HL-60/S4 treated with phorbol 12-myristate 13-acetate at 8.2 ng/mL for 4 days and 3 days (cell line): ENCODE measurements around the gene SULT1A1.
"Not testable (repeated sequence)": the region's sequence is repeated elsewhere in the genome, so short reads cannot be mapped to it uniquely, and the experiment has no call there.

ENCODE experiments used
- in situ Hi-C: fragments of 300-500 bp; cut with MboI; formaldehyde crosslinking; loops from 2 replicates; pipeline ENCODE4 v1.15.0; 2022; ENCODE audit warnings: low sequenced_read_pairs

Gene SULT1A1

DNA sequence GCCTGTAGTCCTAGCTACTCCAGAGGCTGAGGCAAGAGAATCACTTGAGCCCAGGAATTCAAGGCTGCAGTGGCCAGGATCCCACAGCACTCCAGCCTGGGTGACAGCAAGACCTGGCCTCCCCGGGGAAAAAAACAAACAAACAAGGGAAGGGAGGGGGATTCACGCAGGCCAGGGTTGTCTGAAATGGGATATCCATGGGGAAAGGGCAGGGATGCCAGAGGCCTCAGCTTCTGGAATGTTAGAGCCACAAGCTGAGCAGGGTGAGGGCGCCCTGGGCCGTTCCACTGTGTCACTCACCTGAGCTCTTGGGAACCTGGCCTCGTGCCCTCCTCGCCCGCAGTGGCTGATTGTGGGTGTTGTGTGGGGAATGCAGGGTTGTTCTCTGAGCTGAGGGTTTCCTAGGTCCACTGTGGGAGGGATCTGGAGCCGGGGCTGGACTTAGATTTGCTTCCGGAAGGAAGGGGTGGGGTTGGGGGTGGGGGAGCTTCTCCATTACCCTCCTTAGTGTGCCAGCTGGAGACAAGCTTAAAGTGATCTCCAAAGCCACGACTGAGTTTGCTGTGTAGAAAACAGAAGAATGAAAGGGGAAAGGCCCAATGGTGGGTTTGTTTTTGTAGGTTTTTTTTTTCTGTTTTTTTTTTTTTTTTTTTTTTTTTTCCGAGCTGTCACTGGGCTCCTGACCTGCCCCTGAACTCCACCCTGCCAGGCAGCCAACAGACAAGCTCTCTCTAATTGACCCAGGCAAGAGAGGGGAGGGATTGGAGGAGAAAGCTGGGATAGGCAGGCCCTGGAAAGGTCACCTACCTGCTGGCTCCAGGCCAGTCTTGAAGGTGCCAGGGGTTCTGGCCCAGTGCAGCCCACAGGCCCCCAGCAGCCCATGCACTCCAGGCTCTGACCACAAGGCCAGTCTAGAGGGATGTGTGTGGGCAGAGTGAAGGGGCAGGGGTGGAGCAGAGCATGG lies at the start of gene SULT1A1:
Gene SULT1A1 (minus strand): TSS at position 414 of the 964 bp plus-strand sequence. CDS start 1,189 bp downstream, outside the sequence.
- in situ Hi-C loops, result no loop called here

DNA sequence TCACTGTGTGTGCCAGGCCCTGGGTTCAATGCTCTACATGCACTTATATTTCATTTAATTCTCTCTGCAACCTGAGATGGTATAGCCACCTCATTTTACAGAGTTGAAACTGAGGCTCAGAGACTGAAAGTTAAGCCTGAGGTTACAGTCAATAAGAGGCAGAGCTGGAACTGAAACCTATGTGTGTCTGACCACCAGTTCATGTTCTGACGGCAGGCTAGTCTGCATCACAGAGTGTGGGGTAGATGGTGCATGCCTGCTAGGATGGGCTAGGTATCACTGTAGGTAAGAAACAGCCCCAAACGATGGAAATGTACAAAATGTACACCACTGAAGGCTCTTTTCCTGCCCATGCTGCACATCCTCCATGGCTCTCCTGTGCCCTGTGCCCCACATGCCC lies 30.1 kb upstream of the SULT1A1 start:
- in situ Hi-C loops, result not testable (repeated sequence)

DNA sequence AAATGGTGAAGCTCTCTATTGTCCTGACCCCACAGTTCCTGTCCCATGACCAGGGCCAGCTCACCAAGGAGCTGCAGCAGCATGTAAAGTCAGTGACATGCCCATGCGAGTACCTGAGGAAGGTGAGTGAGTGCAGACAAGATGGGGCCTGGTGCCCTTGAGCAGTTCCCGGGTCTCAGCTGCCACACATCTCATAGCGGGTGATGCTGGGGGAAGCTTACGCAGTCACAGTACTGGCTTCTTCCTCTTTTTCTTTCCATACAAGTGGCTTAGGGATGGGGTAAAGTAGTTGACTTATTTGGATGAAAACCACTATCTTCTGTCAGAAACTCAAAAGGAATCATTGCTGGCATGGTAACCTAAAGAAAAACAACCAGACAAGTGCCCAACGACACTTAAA lies 28.5 kb upstream of the SULT1A1 start:
- in situ Hi-C loops, result not testable (repeated sequence)

DNA sequence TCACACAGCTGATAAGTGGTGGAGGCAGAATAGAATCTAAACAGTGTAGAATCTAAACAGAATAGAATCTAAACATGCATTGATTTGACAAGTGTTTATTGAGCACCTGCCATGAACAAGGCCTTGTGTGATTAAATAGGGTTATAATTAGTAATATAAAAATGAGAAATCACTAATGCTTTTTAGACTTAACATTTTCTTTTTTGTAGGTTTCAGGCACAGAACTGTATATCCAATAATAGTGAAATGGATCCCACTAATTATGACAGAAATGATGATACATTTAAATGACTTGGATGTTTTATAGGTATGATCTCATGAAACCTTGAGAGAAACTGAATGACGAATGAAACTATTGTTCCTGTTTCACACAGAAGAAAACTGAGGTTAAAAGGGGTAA lies 27.9 kb upstream of the SULT1A1 start, which contains the start of gene NPIPB8:
Gene NPIPB8 (plus strand): TSS at position 301 of the 400 bp plus-strand sequence. CDS start 296 bp downstream, outside the sequence.
- in situ Hi-C loops, result not testable (repeated sequence)

DNA sequence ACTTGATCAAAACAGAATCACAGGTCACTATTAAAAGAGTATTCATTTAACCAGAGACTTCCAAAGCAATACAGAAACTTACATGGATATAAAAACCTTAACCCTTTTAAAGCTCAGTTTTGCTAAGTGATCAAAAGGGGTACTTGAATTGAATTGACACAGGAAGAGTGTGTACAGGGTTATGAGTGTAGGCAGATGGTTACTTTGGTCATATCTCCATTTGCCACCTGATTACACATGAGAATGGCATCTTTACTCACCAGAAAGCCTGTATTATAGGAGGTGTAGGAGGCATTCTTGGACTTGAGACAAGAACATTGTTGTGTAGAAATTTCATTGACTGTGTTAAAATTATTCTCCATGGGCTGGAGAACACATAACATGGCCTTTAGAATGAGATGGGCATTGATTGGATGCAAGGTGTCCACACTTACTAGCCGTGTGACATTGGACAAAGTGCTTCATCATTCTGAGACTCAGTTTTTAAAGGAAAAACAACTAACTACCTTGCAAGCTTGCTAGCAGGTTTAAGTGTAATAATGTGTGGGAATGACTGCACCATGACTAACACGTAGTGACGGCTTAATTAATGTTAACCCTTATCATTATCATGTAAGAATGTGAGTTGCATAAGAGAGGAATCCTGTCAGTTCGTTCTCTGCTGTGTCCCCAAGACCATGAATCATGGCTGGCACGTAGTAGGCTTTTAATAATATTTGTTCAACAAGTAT lies 26.4 kb upstream of the SULT1A1 start:
- in situ Hi-C loops, result not testable (repeated sequence)

DNA sequence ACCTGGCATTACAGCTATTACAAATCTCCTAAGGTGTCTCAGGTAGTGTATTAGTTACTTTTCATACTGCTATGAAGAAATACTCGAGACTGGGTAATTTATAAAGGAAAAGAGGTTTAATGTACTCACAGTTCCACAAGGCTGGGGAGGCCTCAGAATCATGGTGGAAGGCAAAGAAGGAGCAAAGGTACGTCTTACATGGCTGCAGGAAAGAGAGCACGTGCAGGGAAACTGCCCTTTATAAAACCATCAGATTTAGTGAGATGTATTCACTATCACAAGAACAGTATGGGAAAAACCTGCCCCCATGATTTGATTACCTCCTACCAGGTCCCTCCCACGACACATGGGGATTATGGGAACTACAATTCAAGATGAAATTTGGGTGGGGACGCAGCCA lies 21.1 kb upstream of the SULT1A1 start:
- in situ Hi-C loops, result not testable (repeated sequence)

DNA sequence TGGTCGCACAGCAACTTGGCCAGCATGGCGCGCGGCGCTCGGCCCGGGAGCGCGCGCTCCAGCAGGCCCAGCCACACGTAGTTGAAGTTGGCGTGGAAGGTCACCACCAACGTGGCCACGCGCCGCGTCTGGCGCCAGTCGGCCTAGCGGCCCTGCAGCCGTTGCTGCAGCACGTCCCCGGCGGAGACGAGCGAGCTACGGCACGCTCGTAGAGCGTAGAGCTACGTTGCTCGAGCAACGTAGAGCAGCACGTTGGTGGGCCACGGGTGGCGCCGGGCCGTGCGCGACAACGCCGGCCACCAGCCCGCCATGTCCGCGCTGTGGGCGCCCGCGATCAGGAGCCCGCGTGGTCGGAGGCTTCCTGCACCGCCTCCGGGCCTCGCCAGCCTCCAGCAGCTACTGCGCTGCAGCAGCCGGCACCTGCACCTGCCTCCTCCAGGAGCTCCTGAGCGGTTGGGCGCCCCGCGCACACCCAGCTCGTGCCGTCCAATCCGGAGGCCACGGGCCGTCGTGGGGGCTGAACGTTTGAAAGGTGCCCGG lies 13.4 kb upstream of the SULT1A1 start:
- in situ Hi-C loops, result no loop called here

DNA sequence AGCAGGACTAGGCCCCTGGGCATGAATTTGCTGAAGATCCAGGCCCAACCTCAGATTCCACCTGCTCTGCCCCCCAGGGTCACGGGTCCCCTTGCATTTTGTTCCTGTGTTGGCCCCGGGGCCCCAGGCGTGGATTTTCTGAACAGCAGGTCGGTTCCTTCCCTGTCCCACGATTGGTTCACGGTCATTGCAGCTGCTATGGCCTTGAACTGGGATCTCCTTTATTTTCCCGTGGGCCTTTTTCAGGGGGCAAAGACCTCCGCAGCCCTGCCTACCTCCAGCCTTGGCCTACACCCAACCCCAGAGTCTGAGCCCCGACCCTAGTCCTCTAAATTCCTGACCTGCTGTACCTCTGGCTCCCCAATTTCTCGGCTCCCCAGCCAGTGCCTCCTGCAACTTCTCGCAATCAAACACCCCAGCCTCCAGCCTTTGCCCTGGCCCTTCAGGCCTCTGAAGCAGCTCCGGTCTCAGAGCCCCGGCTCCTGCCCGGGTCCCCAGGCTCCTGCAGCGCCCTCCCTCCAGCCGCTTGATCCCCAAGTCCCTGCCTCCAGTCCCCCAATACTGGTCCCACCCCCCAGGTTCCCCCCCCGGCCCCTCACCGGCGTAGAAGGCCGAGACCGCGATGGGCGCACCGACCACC lies 12.8 kb upstream of the SULT1A1 start:
- in situ Hi-C loops, result not testable (repeated sequence)

DNA sequence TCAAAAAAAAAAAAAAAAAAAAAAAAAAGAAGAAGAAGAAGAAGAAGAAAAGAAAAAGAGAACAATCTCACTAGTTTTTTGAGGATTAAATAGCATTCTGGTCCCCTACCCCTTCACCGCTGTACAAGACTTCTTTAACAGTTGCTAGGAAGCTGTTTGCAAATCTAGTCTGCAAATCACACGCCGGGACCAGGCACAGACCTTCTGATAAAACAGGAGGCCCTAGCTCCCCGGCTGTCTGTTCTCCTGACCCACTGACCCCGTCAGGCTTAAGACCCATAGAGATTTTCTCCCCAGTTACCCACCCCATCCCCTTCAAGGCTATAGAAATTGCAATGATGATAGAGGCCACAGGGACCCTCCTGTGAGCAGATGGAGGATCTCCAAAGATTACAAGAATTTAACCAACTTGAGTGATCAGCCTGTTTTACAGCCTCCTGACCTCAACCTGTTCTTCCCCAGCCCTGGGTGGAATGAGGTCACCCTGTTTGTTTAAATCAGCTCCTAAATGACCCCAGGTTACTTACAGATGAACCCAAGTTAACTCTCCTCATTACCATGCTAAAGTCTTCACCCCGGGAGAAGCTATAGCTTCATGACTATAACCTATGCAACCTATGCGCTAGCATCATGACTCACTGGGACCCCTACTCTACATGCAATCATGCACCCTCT lies 11.8 kb upstream of the SULT1A1 start:
- in situ Hi-C loops, result no loop called here

DNA sequence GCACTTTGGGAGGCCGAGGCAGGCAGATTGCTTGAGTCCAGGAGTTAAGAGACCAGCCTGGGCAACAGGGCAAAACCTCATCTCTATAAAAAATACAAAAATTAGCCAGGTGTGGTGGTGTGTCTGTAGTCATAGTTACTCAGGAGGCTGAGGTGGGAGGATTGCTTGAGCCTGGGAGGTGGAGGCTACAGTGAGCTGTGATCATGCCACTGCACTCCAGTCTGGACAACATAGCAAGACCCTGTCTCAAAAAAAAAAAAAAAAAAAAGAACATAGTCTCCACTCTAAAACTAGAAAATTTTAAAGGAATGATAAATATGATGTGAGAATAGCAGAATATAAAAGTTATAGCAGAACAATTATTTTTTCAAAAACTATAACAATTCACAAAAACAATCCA lies 10.5 kb upstream of the SULT1A1 start:
- in situ Hi-C loops, result not testable (repeated sequence)

DNA sequence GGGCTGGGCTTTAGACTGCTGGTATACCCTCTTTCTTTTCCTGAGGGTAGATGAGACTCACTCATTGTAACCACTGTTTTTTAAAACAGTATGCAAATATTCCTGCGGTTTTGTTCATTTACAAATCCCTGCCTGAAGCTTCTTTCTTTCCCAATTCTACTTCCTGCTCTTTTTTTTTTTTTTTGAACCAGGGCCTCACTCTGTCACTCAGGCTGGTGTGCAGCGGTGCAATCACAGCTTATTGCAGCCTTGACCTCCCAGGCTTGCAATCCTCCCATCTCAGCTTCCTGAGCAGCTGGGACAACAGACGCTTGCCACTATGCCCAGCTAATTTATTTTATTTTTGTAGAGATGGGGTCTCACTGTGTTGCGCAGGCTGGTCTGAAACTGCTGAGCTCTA lies 8.0 kb upstream of the SULT1A1 start:
- in situ Hi-C loops, result no loop called here

DNA sequence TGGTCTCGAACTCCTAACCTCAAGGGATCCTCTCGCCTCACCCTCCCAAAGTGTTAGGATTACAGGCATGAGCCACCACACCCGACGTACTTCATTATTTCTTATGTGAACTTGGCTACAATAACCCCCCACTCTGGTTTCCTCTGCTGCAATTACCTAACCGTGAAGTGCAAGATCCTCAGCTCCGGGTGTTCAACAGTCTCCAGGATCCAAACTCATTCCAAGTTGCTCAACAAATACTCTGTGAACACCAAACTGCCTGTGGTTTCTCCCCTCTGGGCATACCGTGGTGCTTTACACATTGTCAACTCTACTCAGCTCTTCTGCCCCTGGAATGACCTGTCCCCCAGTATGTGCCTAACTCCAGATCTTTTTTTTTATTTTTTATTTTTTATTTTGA lies 6.8 kb upstream of the SULT1A1 start:
- in situ Hi-C loops, result no loop called here

DNA sequence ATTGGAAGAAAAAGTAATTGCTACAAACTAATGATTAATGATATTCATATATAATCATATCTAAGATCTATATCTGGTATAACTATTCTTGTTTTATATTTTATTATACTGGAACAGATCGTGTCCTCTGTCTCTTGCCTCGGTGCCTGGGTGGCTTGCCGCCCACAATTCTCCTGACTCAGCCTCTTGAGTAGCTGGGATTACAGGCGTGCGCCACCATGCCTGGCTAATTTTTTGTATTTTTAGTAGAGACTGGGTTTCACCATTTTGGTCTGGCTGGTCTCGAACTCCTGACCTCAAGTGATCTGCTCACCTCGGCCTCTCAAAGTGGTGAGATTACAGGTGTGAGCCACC lies 6.4 kb upstream of the SULT1A1 start:
- in situ Hi-C loops, result not testable (repeated sequence)

DNA sequence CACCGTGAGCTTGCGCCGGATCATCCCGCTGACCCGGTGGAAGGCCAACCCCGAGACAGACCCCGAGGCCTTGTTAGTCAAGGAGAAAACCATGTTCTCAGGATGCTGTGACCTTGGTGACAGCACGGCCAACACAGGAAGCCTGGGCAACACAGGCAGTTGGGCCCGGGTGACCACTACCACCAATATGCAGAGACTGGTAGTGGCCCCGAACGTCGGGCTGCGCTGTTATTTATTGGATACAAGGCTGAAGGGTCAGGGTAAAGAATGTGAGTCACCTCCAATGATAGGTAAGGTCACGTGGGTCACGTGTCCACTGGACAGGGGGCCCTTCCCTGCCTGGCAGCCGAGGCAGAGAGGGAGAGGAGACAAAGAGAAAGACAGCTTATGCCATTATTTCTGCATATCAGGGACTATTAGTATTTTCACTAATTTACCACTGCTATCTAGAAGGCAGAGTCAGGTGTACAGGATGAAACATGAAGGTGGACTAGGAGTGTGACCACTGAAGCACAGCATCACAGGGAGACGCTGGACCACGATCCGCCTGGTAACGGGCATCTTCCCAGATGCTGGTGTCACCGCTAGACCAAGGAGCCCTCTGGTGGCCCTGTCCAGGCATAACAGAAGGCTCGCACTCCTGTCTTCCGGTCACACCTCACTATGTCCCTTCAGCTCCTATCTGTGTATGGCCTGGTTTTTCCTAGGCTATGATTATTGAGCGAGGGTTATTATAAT lies 5.8 kb upstream of the SULT1A1 start:
- in situ Hi-C loops, result not testable (repeated sequence)

DNA sequence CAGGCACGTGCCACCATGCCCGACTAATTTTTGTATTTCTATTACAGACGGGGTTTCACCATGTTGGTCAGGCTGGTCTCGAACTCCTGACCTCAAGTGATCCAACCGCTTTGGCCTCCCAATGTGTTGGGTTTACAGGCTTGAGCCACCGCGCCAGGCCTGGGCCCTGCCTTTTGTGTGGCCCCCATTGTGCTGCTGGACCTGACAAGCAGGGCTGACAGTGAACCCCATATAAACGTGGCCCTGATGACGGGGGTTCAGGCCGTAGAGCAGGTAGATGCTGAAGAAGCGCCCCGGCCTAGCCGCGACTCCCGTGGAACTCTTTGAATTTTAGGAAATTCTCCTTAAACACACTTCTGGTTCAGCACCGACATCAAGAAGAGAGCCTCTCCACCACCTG lies 4.7 kb upstream of the SULT1A1 start:
- in situ Hi-C loops, result not testable (repeated sequence)

DNA sequence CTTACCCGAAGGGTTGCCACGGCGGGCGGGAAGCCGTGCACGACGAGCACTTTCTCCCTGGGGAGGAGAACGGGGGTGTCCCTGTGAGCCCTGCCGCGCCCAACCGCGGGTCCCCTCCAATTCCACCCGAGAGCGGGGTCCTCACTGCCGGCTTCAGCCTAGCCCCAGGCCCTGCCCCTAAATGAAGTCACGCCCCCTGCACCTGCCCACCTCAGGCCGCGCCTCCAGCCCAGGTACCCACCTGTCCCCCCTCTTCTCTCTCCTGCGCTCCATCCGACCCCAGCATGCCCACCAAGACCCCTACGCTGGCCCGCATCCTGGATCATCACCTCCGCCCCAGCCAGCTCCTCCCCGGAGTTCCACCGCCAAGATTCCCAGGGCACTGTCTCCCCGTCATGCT lies 4.1 kb upstream of the SULT1A1 start:
- in situ Hi-C loops, result not testable (repeated sequence)

DNA sequence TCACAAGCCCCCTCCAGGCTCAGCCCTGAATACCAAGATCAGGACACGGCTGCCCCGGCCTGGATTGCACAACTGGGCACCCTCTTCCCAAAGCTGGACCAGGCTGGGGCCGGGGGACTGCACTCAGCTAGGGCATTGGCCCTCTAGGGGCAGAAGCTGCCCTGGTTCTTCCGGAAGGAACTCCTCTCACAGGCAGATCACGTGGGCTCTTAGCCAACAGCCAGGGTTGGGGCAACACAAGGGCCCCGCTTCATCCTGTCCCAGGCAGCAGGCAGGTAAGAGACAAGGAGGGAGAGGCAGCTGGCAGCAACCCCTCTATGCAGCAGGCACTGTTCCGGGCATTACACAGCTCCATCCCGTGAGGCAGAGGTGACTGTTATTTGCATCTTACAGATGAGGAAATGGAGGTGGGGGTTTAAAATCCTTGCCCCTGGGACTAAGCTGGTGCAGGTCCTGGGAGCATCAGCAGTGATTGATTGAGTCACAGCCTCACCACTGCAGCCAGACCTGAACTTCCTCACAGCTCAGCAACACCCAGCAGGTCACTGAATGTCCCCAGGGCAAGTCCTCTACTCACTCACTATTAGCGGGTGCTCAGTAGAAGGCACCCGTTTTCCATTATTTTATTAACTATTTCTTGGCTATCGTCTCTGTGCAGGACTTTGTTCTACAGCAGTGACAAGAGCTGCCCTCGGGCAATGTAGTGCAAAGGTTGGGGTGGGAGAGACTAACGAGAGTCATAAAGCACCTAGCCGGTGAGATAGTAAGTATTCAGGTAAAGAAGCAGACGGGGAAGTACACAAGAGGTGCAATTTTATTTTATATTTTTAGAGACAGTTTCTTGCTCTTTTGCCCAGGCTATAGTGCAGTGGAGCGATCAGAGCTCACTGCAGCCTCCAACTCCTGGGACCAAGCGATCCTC lies 2.8 kb upstream of the SULT1A1 start:
- in situ Hi-C loops, result not testable (repeated sequence)

DNA sequence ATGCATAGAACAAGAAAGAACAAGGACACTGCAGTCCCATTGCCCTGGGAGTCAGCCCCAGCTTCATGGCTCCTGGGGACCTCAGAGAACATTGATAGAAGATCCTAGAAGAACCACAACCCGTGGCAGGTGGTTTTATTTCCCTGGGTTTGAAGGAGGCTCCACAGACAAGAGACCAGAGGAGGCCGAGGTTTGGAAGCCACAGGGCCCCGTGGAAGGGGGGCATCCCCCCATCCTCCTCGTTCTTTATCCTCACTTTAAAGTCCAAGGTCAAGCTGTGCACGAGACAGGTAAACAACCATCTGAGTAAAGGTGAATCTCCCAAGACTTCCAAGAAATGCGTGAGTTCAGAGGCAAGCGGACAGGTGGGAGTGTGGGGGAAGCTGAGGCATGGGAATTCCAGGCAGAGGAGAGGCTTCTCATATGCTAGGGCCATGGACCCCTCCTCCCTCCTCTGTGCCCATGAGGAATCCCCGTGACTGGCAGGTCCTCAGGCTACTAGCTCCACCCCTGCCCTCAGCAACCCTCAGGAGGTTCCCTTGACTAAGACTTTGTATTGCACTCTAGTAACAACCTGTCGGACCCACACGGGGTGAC lies 849 bp upstream of the SULT1A1 start:
- in situ Hi-C loops, result no loop called here
